DOHH2 (cell line): ENCODE measurements around the gene CBX4.

Source experiments
- EZH2phosphoT487 ChIP-seq: fragments of 200-600 bp; sonication (generic); IDR thresholded peaks from 2 replicates; pipeline ENCODE4 v1.6.1; 2017; ENCODE audit warnings: borderline replicate concordance, mild to moderate bottlenecking, antibody characterized with exemption, low read length, moderate library complexity, mixed read lengths
- TF ChIP-seq, protein P1 (sequence below): fragments of 200-600 bp; sonication (generic); IDR thresholded peaks from one replicate; pipeline ENCODE4 v1.5.1; 2014; ENCODE audit warnings: antibody characterized with exemption, mild to moderate bottlenecking, low read depth, low read length; ENCODE audit not compliant: poor library complexity, severe bottlenecking

- TF ChIP-seq, protein P1, sequence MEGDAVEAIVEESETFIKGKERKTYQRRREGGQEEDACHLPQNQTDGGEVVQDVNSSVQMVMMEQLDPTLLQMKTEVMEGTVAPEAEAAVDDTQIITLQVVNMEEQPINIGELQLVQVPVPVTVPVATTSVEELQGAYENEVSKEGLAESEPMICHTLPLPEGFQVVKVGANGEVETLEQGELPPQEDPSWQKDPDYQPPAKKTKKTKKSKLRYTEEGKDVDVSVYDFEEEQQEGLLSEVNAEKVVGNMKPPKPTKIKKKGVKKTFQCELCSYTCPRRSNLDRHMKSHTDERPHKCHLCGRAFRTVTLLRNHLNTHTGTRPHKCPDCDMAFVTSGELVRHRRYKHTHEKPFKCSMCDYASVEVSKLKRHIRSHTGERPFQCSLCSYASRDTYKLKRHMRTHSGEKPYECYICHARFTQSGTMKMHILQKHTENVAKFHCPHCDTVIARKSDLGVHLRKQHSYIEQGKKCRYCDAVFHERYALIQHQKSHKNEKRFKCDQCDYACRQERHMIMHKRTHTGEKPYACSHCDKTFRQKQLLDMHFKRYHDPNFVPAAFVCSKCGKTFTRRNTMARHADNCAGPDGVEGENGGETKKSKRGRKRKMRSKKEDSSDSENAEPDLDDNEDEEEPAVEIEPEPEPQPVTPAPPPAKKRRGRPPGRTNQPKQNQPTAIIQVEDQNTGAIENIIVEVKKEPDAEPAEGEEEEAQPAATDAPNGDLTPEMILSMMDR, result peak; percentile 76
- no peak for TF ChIP-seq EZH2phosphoT487
Measured at GRCh38 chr17:79811011-79811867, 28.0 kb downstream of the CBX4 start.
